Posterior vena cava (tissue), 2 donors: Measurements from ENCODE around the gene GYG2. TPM values are rescaled to one million over a fixed set of nuclear protein-coding genes. Genes with fewer than 3 reads are reported as not detected.

Source experiments
- DNase-seq: peaks from one replicate; pipeline ENCODE4 v3.0.0-alpha.2; 2020; ENCODE audit warnings: low spot score
- intact Hi-C, 2 donors: fragments of 100-400 bp; cut with DNase I; formaldehyde crosslinking; loops; one replicate each; pipeline versions ENCODE4 v1.14.1 to v1.14.2; 2022 to 2023
- total RNA-seq, 2 donors: library from RNA; stranded (reverse); fragmentation: NEBNext Ultra II Directional; extraction: Animal tissue kit (Norgen Biotek cat#: 25700); gene quantifications; one replicate each; pipeline ENCODE4 v1.2.1, GENCODE V29; 2021
- donor health status: DM: yes; HTN: yes; CAD: no.
- donor health status: DM: yes; HTN: yes; CAD: no.

GYG2 gene
- total RNA-seq, 2 donors from 2014 or later: 1.4 to 2.7 TPM

DNA sequence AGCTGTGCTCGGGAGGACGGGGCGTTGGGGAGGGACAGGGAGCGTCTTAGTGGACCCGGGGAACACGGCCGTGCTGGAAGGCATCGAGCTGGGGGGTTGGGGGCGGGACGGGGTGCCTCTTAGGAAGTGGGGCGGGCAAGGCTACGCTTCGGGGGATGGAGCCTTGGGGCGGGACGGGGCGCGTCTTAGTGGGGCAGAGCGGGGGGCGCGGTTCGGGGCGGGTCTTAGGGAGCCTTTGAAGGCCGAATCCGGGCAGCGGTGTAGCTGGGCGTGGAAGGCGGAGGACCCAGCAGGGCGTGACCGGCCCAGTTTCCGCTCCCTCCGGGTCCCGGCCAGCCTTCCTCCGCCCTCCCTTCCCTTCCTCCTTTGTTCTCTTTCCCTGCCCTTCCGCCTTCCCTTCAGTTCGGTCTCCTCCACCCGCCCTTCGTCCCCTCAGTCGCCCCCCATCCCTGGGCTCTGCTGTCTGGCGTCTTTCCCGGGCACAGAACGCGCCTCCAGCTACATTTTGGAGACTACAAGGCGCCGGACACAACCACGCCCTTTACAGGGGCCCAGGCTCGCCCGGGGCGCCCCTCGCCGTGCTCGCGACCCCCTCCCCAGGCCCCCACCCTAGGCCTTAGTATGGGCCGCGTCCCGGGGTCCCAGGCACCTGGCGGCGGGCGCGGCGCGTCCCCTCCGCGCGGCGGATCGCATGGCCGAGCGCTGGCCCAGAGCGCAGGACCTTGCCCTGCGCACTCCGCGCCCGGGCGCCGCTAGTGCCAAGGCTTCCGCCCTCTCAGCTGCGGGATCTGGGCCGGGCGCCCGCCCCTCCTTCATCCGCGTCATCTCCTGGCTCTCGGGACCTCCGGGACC, 100.1 kb downstream of the GYG2 start, which contains the start of gene ARSD:
Gene ARSD (minus strand): TSS at position 757 of the 852 bp plus-strand sequence. CDS start 64 bp downstream, at position 693.
- DNase-seq: peak; percentile 98
- intact Hi-C loops: no loop called here

DNA sequence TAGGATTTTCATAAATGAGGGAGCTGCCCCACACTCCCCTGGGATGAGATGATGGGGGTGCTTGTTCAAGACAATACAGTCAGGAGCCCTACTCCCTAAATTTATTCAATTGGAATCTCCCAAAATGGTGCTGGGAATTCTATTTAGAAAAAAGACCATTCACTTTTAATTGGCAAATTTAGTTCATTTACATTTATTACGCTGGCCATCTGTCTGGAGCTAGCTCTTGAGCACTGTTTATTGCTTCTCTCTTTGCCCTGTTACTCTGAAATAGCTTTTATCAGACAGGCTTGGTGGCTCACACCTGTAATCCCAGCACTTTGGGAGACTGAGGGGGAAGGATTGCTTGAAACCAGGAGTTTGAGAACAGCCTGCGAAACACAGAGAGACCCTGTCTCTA, 102.4 kb downstream of the GYG2 start:
- DNase-seq: no peak
- intact Hi-C loops: no loop called here

- DNase-seq: no peak
- intact Hi-C loops: no loop called here
These were observed 102.9 kb downstream of the GYG2 start for GRCh38 chrX:2931612-2932011.

Other genes starting within 250 kb of the GYG2 start
- gene CD99, start 137.6 kb upstream of the GYG2 start, total RNA-seq: 100 to 1,000 TPM; 298 to 369 TPM
- gene XG, start 76.9 kb upstream of the GYG2 start, total RNA-seq: 1 to 10 TPM; 5.4 to 7.9 TPM
- 10 to 100 TPM; 11.7 to 15.7 TPM for gene ARSD, start 100.4 kb downstream of the GYG2 start, total RNA-seq
- not detected for gene ARSH, start 177.6 kb downstream of the GYG2 start, total RNA-seq
- not detected for gene ARSF, start 212.5 kb downstream of the GYG2 start, total RNA-seq